Stimulated activated CD4-positive, alpha-beta T cell treated with anti-CD3 and anti-CD28 coated beads, TNF-alpha, amount 100 ng/mL, for 1 hour (primary cell): ENCODE measurements around the gene BBS1.
A peak's percentile ranks its signal among the peaks of the same experiment; 100 is the strongest.
"Not testable (repeated sequence)": the region's sequence is repeated elsewhere in the genome, so short reads cannot be mapped to it uniquely, and the experiment has no call there.

Experiments used
- DNase-seq, 3 donors: peaks; one replicate each; pipeline ENCODE4 v3.0.0-alpha.2; 2020; ENCODE audit warnings: low read depth in 3 of 3, low spot score in 1 of 3

Gene BBS1

GRCh38 chr11:66523611-66524010, 13.2 kb downstream of the BBS1 start:
- DNase-seq = no peak

DNA sequence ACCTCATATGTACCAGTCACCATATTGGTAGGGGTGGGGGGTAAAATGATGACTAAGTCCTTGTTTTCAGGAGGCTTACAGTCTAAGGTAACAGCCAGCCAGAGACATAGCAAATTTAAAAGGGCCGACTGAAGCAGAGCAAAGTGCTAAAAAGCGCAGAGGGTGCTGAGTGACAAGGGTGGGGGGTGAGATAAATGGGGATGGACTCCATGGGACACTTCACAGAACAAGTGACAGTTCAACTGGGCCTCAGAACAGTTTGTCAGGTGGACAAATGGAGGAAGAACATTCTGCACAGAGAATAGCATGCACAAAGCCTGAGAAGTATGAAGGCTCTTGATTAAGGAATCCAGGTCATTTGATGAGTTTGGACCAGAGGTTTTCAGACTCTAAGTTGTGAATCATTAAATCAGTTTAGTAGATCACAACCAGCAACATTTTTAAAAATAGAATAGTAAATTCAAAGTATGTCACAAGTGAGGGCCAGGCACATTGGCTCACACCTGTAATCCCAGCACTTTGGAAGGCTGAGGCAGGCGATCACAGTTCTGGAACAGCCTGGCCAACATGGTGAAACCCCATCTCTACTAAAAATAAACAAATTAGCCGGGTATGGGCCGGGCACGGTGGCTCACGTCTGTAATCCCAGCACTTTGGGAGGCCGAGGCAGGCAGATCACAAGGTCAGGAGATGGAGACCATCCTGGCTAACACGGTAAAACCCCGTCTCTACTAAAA, 14.0 kb downstream of the BBS1 start:
- no peak for DNase-seq

- no peak for DNase-seq
These were observed 18.6 kb downstream of the BBS1 start for GRCh38 chr11:66529069-66529468.

DNA sequence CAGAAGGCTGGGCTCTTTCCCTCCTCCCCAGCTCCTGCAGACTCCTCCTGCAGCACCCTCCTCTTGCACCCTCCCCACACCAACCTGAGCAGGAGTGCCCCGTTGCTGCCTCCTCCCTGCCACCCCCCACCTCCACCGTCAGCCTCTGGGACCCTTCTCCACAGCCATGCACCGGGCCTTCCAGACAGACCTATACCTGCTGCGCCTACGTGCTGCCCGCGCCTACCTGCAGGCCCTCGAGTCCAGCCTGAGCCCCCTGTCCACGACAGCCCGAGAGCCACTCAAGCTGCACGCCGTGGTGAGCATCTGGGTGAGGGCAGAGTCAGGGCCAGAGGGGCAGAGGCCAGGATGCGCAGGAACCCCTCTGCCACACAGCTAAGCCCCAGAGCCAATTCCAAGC, 19.2 kb downstream of the BBS1 start:
- no peak for DNase-seq

GRCh38 chr11:66530927-66531709, 20.7 kb downstream of the BBS1 start:
- DNase-seq = no peak

DNA sequence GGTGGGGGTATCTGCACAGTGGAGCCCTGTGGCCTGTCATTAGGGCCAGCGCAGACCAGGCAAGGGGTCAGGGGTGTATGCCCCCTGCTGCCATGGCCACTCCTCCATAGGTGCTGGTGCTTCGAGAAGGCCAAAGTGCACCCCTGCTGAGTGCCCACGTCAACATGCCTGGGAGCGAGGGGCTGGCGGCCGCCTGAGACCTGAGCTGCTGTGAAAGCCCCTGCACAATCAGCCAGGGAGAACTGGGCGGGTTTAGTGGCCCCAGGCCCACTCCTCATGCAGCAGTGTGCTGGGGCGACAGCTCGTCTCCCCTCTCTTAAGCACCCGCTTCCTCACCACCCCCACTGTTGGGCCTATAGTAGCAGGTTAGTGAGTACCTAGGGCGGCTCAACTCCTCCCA, 21.4 kb downstream of the BBS1 start:
- DNase-seq = no peak

DNA sequence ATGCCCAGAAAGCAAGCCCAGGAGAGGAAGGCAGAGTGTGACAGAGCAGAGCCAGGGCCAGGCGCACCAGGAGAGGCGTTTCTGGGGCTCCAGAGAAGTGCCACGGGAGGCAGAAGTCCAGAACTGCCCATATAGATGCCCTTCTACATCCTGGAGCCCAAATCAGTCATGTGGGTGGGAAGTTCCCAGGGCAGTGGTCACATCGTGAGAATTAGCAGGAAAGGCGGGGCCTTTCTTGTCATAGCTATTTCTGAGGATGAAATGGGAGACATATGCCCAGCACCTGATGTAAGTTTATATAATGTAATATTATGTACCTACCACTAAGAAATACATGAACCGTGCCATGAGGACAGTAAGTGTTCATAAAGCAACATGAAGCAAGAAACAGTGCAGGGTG, 22.3 kb downstream of the BBS1 start:
- no peak for DNase-seq

DNA sequence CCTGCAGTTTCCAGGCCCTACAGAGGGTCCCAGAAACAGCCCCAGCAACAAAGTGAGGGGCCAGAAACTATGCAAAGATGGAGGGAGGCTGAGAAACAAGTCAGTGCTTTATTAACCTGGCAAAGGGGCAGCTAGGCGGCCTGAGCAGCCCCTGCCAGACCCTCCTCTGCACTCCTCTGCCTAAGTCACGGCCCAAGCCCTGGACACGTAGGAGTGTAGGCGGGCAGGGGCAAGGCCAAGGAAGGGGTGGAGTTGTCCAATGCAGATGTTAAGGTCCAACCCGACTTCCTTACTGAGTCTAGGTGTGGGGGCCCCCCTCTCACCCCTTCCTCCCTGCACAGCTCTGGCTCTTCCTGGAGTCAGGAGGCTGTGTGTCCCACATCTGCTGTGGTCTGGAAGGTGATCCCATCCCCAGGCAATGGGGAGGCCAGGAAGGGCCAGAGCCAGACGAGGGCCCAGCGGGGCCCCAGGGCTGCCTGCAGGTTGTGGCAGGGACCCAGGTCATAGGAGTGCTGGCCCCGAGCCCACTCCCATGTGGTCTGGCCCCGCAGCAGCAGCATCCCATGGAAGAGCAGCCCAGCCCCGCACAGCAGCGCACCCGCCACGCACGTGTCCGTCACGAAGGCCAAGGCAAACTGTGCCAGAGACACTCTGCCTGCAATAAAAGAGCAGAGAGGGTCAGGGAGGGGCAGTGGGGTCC, 28.9 kb downstream of the BBS1 start:
- DNase-seq = no peak

- no peak for DNase-seq
These were observed 29.4 kb downstream of the BBS1 start for GRCh38 chr11:66539870-66540213.

- not testable (repeated sequence) for DNase-seq
These were observed 30.2 kb downstream of the BBS1 start for GRCh38 chr11:66540598-66540997.

DNA sequence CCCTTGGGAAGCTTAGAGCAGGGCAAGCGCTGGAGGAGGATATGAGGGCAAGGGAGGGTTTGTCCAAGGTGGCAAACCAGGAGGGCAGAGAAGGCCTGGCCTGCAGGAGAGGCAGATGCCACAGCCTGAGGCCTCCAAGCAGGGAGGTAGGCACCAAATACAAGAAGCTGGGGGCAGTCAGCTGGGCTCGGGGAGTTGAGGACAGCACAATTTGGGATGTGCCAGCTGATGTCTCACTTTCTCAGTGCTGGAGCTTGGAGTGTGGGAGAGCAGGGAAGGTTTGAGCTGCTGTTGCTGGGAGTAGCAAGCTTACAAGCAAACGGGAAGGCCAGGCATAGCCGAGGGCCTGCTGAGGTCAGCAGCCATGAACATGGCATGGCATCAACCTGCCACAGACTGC, 31.5 kb downstream of the BBS1 start:
- no peak for DNase-seq

- no peak for DNase-seq
These were observed 31.9 kb downstream of the BBS1 start for GRCh38 chr11:66542362-66542761.

GRCh38 chr11:66543263-66544107, 33.0 kb downstream of the BBS1 start:
- DNase-seq = peak; percentile 21

GRCh38 chr11:66544952-66545351, 34.5 kb downstream of the BBS1 start:
- DNase-seq = not testable (repeated sequence)

GRCh38 chr11:66545701-66546367, 35.4 kb downstream of the BBS1 start, which contains the start of gene ZDHHC24:
ZDHHC24 (minus strand) TSS chr11:66546048; CDS start chr11:66546003, 45 bp downstream.
- peak; percentile 47 to 77 (median 58) for DNase-seq

DNA sequence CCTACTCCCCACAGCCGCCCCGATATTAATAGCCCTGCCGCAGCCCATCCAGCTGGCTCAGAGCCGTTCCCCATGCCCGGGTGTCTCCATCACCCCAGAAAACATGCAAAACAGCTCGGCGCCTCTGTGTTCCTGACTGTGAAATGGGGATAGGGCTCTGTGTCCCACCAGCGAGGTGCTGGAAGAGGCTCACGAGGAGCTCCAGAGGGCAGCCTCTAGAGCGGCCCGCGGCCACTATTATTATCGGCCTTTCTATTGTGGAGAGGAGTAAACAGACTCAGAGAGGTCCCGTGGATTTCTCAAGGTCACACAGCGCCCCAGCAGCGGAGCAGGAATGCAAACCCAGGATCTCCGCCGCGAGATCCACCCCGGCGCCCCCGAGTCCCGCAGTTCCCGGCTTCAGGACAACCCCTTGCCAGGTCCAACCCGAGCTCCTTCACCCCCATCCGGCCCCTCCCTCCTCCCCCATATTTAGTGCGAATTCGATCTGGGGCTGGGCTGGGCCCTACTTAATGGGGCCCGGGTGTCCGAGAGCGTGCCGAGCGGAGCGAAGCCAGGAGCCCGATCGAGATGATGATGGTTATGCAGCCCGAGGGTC, 36.0 kb downstream of the BBS1 start, which contains the start of gene ACTN3:
ACTN3 (plus strand) TSS at position 536 of the 598 bp plus-strand sequence; CDS start at position 571, 35 bp downstream.
- DNase-seq = no peak

DNA sequence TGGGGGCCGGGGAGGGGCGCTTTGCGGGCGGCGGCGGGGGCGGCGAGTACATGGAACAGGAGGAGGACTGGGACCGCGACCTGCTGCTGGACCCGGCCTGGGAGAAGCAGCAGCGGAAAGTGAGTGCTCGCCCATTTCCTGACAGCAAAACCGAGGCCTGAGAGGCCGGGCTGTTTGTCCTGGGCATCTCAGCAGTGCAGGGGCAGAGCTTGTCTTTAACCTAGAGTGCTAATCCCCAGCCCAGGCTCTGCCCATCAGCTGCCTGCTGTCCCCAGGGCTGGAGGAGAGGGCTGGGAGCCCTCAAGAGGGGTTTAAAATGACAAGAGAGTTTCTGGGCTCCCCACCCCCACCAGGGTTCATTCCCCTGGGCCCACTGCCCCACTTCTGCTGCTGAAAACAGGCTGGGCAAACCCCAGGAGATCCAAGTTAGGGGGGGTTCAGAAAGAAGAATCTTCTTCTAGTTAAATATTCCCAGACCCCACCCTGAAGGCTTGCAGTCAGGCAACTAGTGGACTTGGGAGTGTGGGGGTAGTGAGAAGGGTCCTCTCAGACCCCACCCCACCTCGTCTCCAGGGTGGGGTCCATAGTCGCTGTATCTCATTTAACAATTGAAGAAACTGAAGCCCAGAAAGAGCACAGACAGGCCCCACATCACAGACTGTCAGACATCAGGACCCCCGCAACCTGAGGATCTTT, 36.7 kb downstream of the BBS1 start:
- no peak for DNase-seq

DNA sequence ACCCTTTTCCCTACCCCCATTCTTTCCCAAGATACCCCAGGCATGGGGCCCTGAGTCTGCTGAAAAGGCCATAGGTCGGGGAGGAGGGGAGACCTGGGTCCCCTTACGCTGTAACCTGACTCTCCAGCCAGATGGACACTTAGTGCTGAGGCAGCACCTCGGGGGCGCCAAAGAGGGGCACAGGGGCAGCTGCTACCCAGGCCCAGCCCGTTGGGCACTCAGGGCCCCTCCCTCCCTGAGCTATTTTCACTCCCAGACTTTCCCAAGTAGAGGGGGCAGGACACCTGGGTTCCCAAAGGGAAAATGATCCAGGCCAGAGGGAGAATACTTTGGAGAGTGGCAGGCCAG, 37.2 kb downstream of the BBS1 start:
- DNase-seq = no peak

- DNase-seq = no peak
These were observed 37.6 kb downstream of the BBS1 start for GRCh38 chr11:66548041-66548440.
